Stimulated activated CD4-positive, alpha-beta T cell treated with anti-CD3 and anti-CD28 coated beads, TNF-alpha, amount 100 ng/mL, for 48 hours (primary cell): ENCODE results near the gene PANK3.
"Not testable (repeated sequence)": the region's sequence is repeated elsewhere in the genome, so short reads cannot be mapped to it uniquely, and the experiment has no call there.

Source experiments
- DNase-seq, 3 donors: peaks; one replicate each; pipeline ENCODE4 v3.0.0-alpha.2; 2020; ENCODE audit warnings: low read depth in 3 of 3

PANK3 gene

DNA sequence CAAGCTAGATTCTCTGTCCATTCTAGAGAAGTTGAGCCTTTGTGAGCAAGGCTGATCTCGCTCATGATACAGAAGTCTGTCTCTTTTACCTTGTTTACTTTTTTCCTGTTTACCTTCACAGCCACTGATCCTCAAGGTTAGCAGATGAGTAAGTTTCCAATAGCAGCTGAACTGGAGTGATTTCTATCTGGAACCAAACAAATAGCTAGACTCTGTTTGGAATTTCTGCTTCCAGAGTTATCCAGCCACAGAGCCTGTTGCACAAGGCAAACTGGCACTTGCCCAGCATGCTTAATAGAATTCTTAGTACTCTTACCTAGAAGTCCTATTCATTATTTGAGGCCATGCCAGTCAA is 12.8 kb upstream of the PANK3 start:
- no peak for DNase-seq

- DNase-seq: no peak
These were observed 12.3 kb upstream of the PANK3 start for GRCh38 chr5:168591302-168592013.

DNA sequence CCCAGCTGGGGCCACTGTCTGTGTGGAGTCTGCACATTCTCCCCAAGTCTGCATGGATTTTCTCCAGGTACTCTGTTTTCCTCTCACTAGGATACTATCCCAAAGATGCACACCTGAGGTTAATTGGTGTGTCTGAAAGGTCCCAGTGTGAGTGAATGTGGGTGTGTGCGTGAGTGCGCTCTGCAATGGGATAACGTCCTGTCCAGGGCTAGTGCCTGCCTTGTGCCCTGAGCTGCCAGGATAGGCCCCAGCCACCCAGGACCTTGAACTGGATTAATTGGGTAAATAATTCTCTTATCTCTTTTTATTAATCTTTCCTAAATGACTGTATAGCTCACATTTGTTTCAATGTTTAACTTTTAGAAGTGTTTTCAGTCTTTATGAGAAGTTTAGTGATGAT is 11.5 kb upstream of the PANK3 start:
- DNase-seq: no peak

DNA sequence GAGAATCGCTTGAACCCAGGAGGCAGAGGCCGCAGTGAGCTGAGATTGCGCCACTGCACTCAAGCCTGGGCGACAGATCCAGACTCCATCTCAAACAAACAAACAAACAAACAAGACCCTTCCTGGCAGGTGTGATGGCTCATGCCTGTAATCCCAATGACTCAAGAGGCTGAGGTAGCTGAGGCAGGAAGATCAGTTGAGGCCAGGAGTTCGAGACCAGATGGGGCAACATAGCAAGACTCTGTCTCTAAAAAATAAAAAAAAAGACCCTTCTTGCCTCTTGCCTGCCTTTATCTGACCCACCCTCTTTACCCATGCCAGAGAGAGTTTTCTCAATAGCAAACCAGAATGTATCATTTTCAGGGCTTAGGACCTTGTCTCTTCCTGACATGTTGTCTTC is 8.8 kb upstream of the PANK3 start:
- DNase-seq: no peak

GRCh38 chr5:168585119-168585856 is 6.1 kb upstream of the PANK3 start:
- no peak for DNase-seq

GRCh38 chr5:168583742-168584482 is 4.7 kb upstream of the PANK3 start:
- no peak for DNase-seq

GRCh38 chr5:168580814-168581469 is 1.8 kb upstream of the PANK3 start:
- DNase-seq: not testable (repeated sequence)

GRCh38 chr5:168580227-168580508 is 1.0 kb upstream of the PANK3 start:
- no peak for DNase-seq

GRCh38 chr5:168579488-168580226 is 489 bp upstream of the PANK3 start:
- peak; percentile 92 to 96 (median 94) for DNase-seq

GRCh38 chr5:168578006-168578405 is 1.2 kb downstream of the PANK3 start:
- DNase-seq: no peak

- no peak for DNase-seq
These were observed 3.5 kb downstream of the PANK3 start for GRCh38 chr5:168575391-168576372.

- not testable (repeated sequence) for DNase-seq
These were observed 5.0 kb downstream of the PANK3 start for GRCh38 chr5:168574156-168574555.

- DNase-seq: not testable (repeated sequence)
These were observed 5.5 kb downstream of the PANK3 start for GRCh38 chr5:168573663-168574062.

- no peak for DNase-seq
These were observed 8.5 kb downstream of the PANK3 start for GRCh38 chr5:168570490-168571328.

- DNase-seq: no peak
These were observed 10.4 kb downstream of the PANK3 start for GRCh38 chr5:168568738-168569137.

- DNase-seq: no peak
These were observed 15.2 kb downstream of the PANK3 start for GRCh38 chr5:168563959-168564358.

GRCh38 chr5:168562279-168562678 is 16.9 kb downstream of the PANK3 start:
- no peak for DNase-seq

DNA sequence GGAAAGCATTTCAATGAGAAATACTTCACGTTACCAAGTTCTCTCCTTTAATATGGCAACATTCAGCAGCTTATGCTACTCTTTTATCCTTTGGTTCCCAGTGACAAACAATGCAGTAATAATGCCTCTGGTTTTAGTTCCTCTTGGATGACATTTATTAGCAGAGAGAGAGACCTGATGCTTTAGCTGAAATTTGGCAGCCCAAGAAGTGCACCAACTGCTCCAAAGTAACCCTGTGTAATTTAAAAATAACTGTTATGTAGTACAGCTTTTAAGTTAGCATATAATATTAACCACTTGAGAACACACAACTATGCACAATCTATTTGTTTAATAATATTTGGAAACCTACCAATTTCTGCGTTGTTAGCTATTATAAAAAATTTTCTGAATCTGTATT is 21.8 kb downstream of the PANK3 start:
- no peak for DNase-seq

DNA sequence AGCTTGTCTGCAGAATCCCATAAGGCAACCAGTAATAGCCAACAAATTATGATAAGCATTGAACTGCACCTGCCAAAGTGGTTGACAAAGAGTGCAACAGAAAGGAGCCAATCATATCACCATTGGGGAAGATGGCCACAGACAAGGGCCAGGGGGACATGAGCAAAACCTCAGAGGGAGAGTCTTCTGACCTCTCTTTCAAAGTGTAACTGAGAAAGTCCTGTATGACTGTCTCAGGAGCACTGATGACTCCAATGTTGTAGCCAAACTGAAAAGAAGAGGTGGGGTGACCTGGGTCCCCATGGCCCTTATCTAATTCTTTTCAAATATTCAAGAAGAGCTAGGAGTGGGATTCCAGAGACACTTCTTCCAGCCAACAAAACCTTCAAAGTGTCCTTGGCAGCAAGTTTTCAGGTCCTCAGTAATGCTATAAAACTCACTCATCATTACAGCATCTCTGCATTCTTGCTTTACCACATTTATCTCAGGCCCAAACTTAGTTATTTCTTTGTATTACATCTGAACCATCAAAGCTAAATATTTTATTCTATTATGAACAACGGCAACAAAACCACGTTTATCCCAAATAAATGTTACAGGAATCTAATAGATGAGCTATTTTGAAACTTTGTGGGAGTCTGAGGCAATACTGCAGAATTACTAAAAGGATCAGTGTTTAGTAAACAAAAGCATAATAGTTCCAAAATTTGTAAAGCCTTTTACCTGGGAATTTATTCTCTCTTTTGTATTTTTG is 25.6 kb downstream of the PANK3 start:
- no peak for DNase-seq
